Type B pancreatic cell (in vitro differentiated cells): ENCODE results near the gene NCKAP1. TPM values are rescaled to one million over a fixed set of nuclear protein-coding genes. Genes with fewer than 3 reads are reported as not detected.

Experiments used
- DNase-seq: peaks from one replicate; pipeline ENCODE4 v3.0.0; 2021; ENCODE audit warnings: mixed read lengths; ENCODE audit not compliant: unreplicated experiment; ENCODE audit errors: extremely low spot score
- H3K27ac Mint-ChIP-seq: 2 replicates; pipeline ENCODE4 v1.8.0; 2021; ENCODE audit warnings: mild to moderate bottlenecking, mixed read lengths
- H3K27me3 Mint-ChIP-seq: 2 replicates; pipeline ENCODE4 v1.8.0; 2021; ENCODE audit warnings: mixed read lengths
- H3K36me3 Mint-ChIP-seq: 2 replicates; pipeline ENCODE4 v1.8.0; 2021; ENCODE audit warnings: mixed read lengths
- H3K4me1 Mint-ChIP-seq: one replicate; pipeline ENCODE4 v1.8.0; 2021; ENCODE audit warnings: mixed read lengths; ENCODE audit not compliant: unreplicated experiment
- H3K4me3 Mint-ChIP-seq: 2 replicates; pipeline ENCODE4 v1.8.0; 2021; ENCODE audit warnings: mild to moderate bottlenecking, mixed read lengths
- H3K9me3 Mint-ChIP-seq: 2 replicates; pipeline ENCODE4 v1.8.0; 2021; ENCODE audit warnings: mixed read lengths
- CTCF ChIP-seq: fragments of 200-600 bp; sonication (generic); conservative IDR thresholded peaks from 2 replicates; pipeline ENCODE4 v1.5.0; 2021; ENCODE audit warnings: antibody characterized with exemption, mild to moderate bottlenecking
- total RNA-seq: library from RNA; stranded (reverse); gene quantifications from 2 replicates; pipeline ENCODE4 v1.2.1, GENCODE V29; 2021; ENCODE audit warnings: low replicate concordance

The NCKAP1 gene
- total RNA-seq, 1 donor from 2014 or later, result 104 TPM

GRCh38 chr2:182937870-182938269, 100.4 kb downstream of the NCKAP1 start:
- no peaks in the 10 kb centered on the region for H3K9me3 Mint-ChIP-seq
- H3K27ac Mint-ChIP-seq, result no peak overlapping the region
- no peaks in the 10 kb centered on the region for H3K27me3 Mint-ChIP-seq
- no peak for TF ChIP-seq CTCF
- H3K4me1 Mint-ChIP-seq, result peaks cover 15% of the 10 kb centered on the region
- H3K4me3 Mint-ChIP-seq, result no peak overlapping the region
- H3K36me3 Mint-ChIP-seq, result peaks cover 45% of the 10 kb centered on the region
- no peak for DNase-seq

- no peak overlapping the region for H3K4me3 Mint-ChIP-seq
- H3K27me3 Mint-ChIP-seq, result no peaks in the 10 kb centered on the region
- no peak overlapping the region for H3K27ac Mint-ChIP-seq
- H3K4me1 Mint-ChIP-seq, result peaks cover 7% of the 10 kb centered on the region
- no peak for TF ChIP-seq CTCF
- peaks cover 41% of the 10 kb centered on the region for H3K36me3 Mint-ChIP-seq
- no peaks in the 10 kb centered on the region for H3K9me3 Mint-ChIP-seq
- no peak for DNase-seq
Measured at GRCh38 chr2:182933629-182934028, 104.6 kb downstream of the NCKAP1 start.

GRCh38 chr2:182929972-182930371, 108.3 kb downstream of the NCKAP1 start:
- Mint-ChIP-seq H3K4me3 (no peak overlapping the region), H3K27ac (no peak overlapping the region), H3K36me3 (peaks cover 43% of the 10 kb centered on the region), H3K9me3 (no peaks in the 10 kb centered on the region), H3K4me1 (peaks cover 4% of the 10 kb centered on the region), H3K27me3 (no peaks in the 10 kb centered on the region)
- no peak for TF ChIP-seq CTCF
- no peak for DNase-seq

- DNase-seq, result no peak
- no peak overlapping the region for H3K4me3 Mint-ChIP-seq
- TF ChIP-seq CTCF, result no peak
- H3K4me1 Mint-ChIP-seq, result no peaks in the 10 kb centered on the region
- no peaks in the 10 kb centered on the region for H3K9me3 Mint-ChIP-seq
- H3K27me3 Mint-ChIP-seq, result no peaks in the 10 kb centered on the region
- peaks cover 51% of the 10 kb centered on the region for H3K36me3 Mint-ChIP-seq
- no peak overlapping the region for H3K27ac Mint-ChIP-seq
Measured at GRCh38 chr2:182924306-182924705, 114.0 kb downstream of the NCKAP1 start.

- Mint-ChIP-seq H3K36me3 (peaks cover 62% of the 10 kb centered on the region), H3K9me3 (no peaks in the 10 kb centered on the region), H3K4me3 (no peak overlapping the region), H3K27ac (no peak overlapping the region), H3K27me3 (no peaks in the 10 kb centered on the region), H3K4me1 (peaks cover under 1% of the 10 kb centered on the region)
- no peak for DNase-seq
- no peak for TF ChIP-seq CTCF
Measured at GRCh38 chr2:182921234-182921633, 117.0 kb downstream of the NCKAP1 start.

GRCh38 chr2:182920631-182921056, 117.6 kb downstream of the NCKAP1 start:
- H3K4me3 Mint-ChIP-seq, result no peak overlapping the region
- TF ChIP-seq CTCF, result no peak
- peaks cover 7% of the 10 kb centered on the region for H3K4me1 Mint-ChIP-seq
- H3K27ac Mint-ChIP-seq, result no peak overlapping the region
- no peaks in the 10 kb centered on the region for H3K9me3 Mint-ChIP-seq
- DNase-seq, result no peak
- H3K36me3 Mint-ChIP-seq, result peaks cover 62% of the 10 kb centered on the region
- H3K27me3 Mint-ChIP-seq, result no peaks in the 10 kb centered on the region
